HEK293T (cell line): ENCODE results near the gene UPP2.

ENCODE experiments used
- CTCF ChIA-PET: fragments of 350-600 bp; formaldehyde crosslinking; extraction: SDS; loops from one replicate; lab custom pipeline; 2021; ENCODE audit warnings: antibody characterized with exemption, inconsistent platforms; lab: Yijun Ruan, JAX
- POLR2A ChIA-PET: fragments of 350-600 bp; formaldehyde crosslinking; extraction: SDS; loops from one replicate; lab custom pipeline; 2020; ENCODE audit warnings: antibody characterized with exemption, inconsistent platforms; lab: Yijun Ruan, JAX
- DNase-seq: peaks from one replicate; pipeline ENCODE4 v3.0.0; 2012; ENCODE audit warnings: mixed read lengths; ENCODE audit errors: extremely low spot score
- ARNT ChIP-seq: fragments of 450-650 bp; IDR thresholded peaks from 2 replicates; pipeline ENCODE4 v1.6.1; 2017; ENCODE audit warnings: mild to moderate bottlenecking
- BHLHE40 ChIP-seq: fragments of 450-650 bp; IDR thresholded peaks from 2 replicates; pipeline ENCODE4 v1.6.1; 2016; ENCODE audit warnings: mild to moderate bottlenecking, moderate library complexity, borderline replicate concordance
- CTBP1 ChIP-seq: fragments of 450-650 bp; IDR thresholded peaks from 2 replicates; pipeline ENCODE4 v1.6.1; 2016; ENCODE audit warnings: borderline replicate concordance
- ELF4 ChIP-seq: fragments of 450-650 bp; IDR thresholded peaks from 2 replicates; pipeline ENCODE4 v1.6.1; 2017; ENCODE audit warnings: antibody characterized with exemption
- FOXA1 ChIP-seq: fragments of 450-650 bp; IDR thresholded peaks from 2 replicates; pipeline ENCODE4 v1.6.1; 2016; ENCODE audit warnings: mild to moderate bottlenecking
- FOXK2 ChIP-seq: fragments of 450-650 bp; IDR thresholded peaks from 2 replicates; pipeline ENCODE4 v1.6.1; 2016; ENCODE audit warnings: mild to moderate bottlenecking
- FOXM1 ChIP-seq: fragments of 450-650 bp; IDR thresholded peaks from 2 replicates; pipeline ENCODE4 v1.6.1; 2017; ENCODE audit warnings: mild to moderate bottlenecking, borderline replicate concordance
- HDGF ChIP-seq: fragments of 450-650 bp; IDR thresholded peaks from 2 replicates; pipeline ENCODE4 v1.6.1; 2017; ENCODE audit warnings: antibody characterized with exemption, borderline replicate concordance
- L3MBTL2 ChIP-seq: fragments of 450-650 bp; conservative IDR thresholded peaks from 2 replicates; pipeline ENCODE4 v1.6.1; 2016; ENCODE audit warnings: mild to moderate bottlenecking
- LEF1 ChIP-seq: fragments of 450-650 bp; IDR thresholded peaks from 2 replicates; pipeline ENCODE4 v1.6.1; 2017; ENCODE audit warnings: mild to moderate bottlenecking, borderline replicate concordance
- NFRKB ChIP-seq: fragments of 450-650 bp; IDR thresholded peaks from 2 replicates; pipeline ENCODE4 v1.6.1; 2016; ENCODE audit warnings: mild to moderate bottlenecking, moderate library complexity
- PKNOX1 ChIP-seq: fragments of 450-650 bp; IDR thresholded peaks from 2 replicates; pipeline ENCODE4 v1.6.1; 2016
- SP1 ChIP-seq: fragments of 450-650 bp; IDR thresholded peaks from 2 replicates; pipeline ENCODE4 v1.6.1; 2017
- SUZ12 ChIP-seq: fragments of 450-650 bp; IDR thresholded peaks from 2 replicates; pipeline ENCODE4 v1.6.1; 2016; ENCODE audit warnings: mild to moderate bottlenecking
- TARDBP ChIP-seq: fragments of 450-650 bp; IDR thresholded peaks from 2 replicates; pipeline ENCODE4 v1.6.1; 2016
- ZNF384 ChIP-seq: fragments of 450-650 bp; IDR thresholded peaks from 2 replicates; pipeline ENCODE4 v1.6.1; 2016

The UPP2 gene

GRCh38 chr2:158061763-158062162 is 39.9 kb upstream of the UPP2 start:
- CTCF ChIA-PET = no interaction called here
- POLR2A ChIA-PET = no interaction called here
- no peak for TF ChIP-seq ZNF384
- TF ChIP-seq BHLHE40 = no peak
- TF ChIP-seq FOXA1 = no peak
- no peak for TF ChIP-seq FOXM1
- TF ChIP-seq ARNT = no peak
- TF ChIP-seq FOXK2 = no peak
- no peak for TF ChIP-seq L3MBTL2
- no peak for TF ChIP-seq LEF1
- no peak for TF ChIP-seq HDGF
- no peak for TF ChIP-seq PKNOX1
- no peak for TF ChIP-seq ELF4
- TF ChIP-seq SP1 = no peak
- no peak for TF ChIP-seq SUZ12
- no peak for TF ChIP-seq NFRKB
- TF ChIP-seq TARDBP = no peak
- no peak for TF ChIP-seq CTBP1
- DNase-seq = no peak

GRCh38 chr2:158066046-158066713 is 35.5 kb upstream of the UPP2 start:
- no peak for DNase-seq
- no peak for TF ChIP-seq CTBP1
- no peak for TF ChIP-seq LEF1
- TF ChIP-seq L3MBTL2 = no peak
- TF ChIP-seq HDGF = no peak
- TF ChIP-seq TARDBP = no peak
- TF ChIP-seq ZNF384 = no peak
- TF ChIP-seq BHLHE40 = no peak
- CTCF ChIA-PET = no interaction called here
- POLR2A ChIA-PET = no interaction called here

GRCh38 chr2:158071018-158071417 is 30.7 kb upstream of the UPP2 start:
- CTCF ChIA-PET = no interaction called here
- DNase-seq = no peak
- no peak for TF ChIP-seq SUZ12
- TF ChIP-seq ARNT = no peak
- no peak for TF ChIP-seq BHLHE40
- no peak for TF ChIP-seq ELF4
- no peak for TF ChIP-seq FOXA1
- no peak for TF ChIP-seq CTBP1
- no peak for TF ChIP-seq NFRKB
- TF ChIP-seq TARDBP = no peak
- TF ChIP-seq L3MBTL2 = no peak
- TF ChIP-seq LEF1 = no peak
- no peak for TF ChIP-seq HDGF
- TF ChIP-seq FOXM1 = no peak
- TF ChIP-seq ZNF384 = no peak
- TF ChIP-seq PKNOX1 = no peak
- POLR2A ChIA-PET = no interaction called here

GRCh38 chr2:158072361-158072760 is 29.3 kb upstream of the UPP2 start:
- TF ChIP-seq FOXM1 = no peak
- no peak for TF ChIP-seq ZNF384
- no peak for TF ChIP-seq HDGF
- TF ChIP-seq L3MBTL2 = no peak
- TF ChIP-seq FOXK2 = no peak
- TF ChIP-seq TARDBP = no peak
- TF ChIP-seq BHLHE40 = no peak
- TF ChIP-seq SUZ12 = no peak
- TF ChIP-seq CTBP1 = no peak
- TF ChIP-seq LEF1 = no peak
- TF ChIP-seq SP1 = no peak
- no peak for DNase-seq
- CTCF ChIA-PET = no interaction called here
- POLR2A ChIA-PET = no interaction called here

- no peak for DNase-seq
- CTCF ChIA-PET = no interaction called here
- POLR2A ChIA-PET = no interaction called here
- TF ChIP-seq FOXA1 = no peak
- no peak for TF ChIP-seq SP1
- TF ChIP-seq LEF1 = no peak
- no peak for TF ChIP-seq NFRKB
Observed at GRCh38 chr2:158079672-158080071, 22.0 kb upstream of the UPP2 start.

- POLR2A ChIA-PET = no interaction called here
- TF ChIP-seq HDGF = no peak
- no peak for TF ChIP-seq CTBP1
- TF ChIP-seq LEF1 = no peak
- no peak for TF ChIP-seq SP1
- no peak for TF ChIP-seq PKNOX1
- no peak for TF ChIP-seq ELF4
- no peak for TF ChIP-seq NFRKB
- CTCF ChIA-PET = no interaction called here
- DNase-seq = no peak
Observed at GRCh38 chr2:158088093-158088492, 13.6 kb upstream of the UPP2 start.
